IMR-90 (cell line): ENCODE data around the gene FBLN7. TPM values are rescaled to one million over a fixed set of nuclear protein-coding genes. Genes with fewer than 3 reads are reported as not detected.

Experiments used
- ATAC-seq: fragments of 200-7000 bp; cut with Tn5 transposase; 2 replicates; pipeline ENCODE4 v1.9.1; 2020; ENCODE audit warnings: low read depth, mild to moderate bottlenecking, moderate library complexity
- BruUV-seq: library from RNA; stranded (reverse); fragments of 400-500 nt; replicated peaks from 2 replicates; lab custom pipeline; 2021; lab: Mats Ljungman, UMichigan
- CTCF ChIA-PET: fragments of 300-600 bp; formaldehyde crosslinking; extraction: SDS; loops from one replicate; lab custom pipeline; 2021; ENCODE audit warnings: antibody characterized with exemption; lab: Yijun Ruan, JAX
- POLR2A ChIA-PET: fragments of 300-600 bp; sonication (Branson Sonifier 250); formaldehyde crosslinking; loops from one replicate; lab custom pipeline; 2022; ENCODE audit warnings: antibody characterized with exemption; ENCODE audit not compliant: unreplicated experiment; lab: Charles Lee
- DNase-seq: peaks from one replicate; pipeline ENCODE4 v3.0.0; 2013
- H2AFZ ChIP-seq: replicated peaks from 2 replicates; pipeline ENCODE3; 2013; ENCODE audit warnings: low read length, mild to moderate bottlenecking; ENCODE audit not compliant: poor library complexity
- H2AK5ac ChIP-seq: 2 replicates; pipeline ENCODE4 v1.6.1; 2013; ENCODE audit warnings: low read depth, low read length, inconsistent platforms
- H2AK9ac ChIP-seq: replicated peaks from 2 replicates; pipeline ENCODE3; 2013; ENCODE audit warnings: mild to moderate bottlenecking, low read depth, low read length, moderate library complexity; ENCODE audit not compliant: poor library complexity
- H2BK120ac ChIP-seq: 2 replicates; pipeline ENCODE4 v1.6.1; 2013; ENCODE audit warnings: low read depth, low read length, inconsistent platforms
- H2BK15ac ChIP-seq: 3 replicates; pipeline ENCODE4 v1.6.1; 2013; ENCODE audit warnings: low read depth, low read length, inconsistent platforms
- H2BK20ac ChIP-seq: 2 replicates; pipeline ENCODE4 v1.6.1; 2013; ENCODE audit warnings: low read depth, mild to moderate bottlenecking, inconsistent platforms, low read length, moderate library complexity
- H2BK5ac ChIP-seq: 2 replicates; pipeline ENCODE4 v1.6.1; 2013; ENCODE audit warnings: mild to moderate bottlenecking, low read depth, low read length, inconsistent platforms; ENCODE audit not compliant: poor library complexity, severe bottlenecking
- H3K14ac ChIP-seq: replicated peaks from 2 replicates; pipeline ENCODE4 v1.6.1; 2013; ENCODE audit warnings: low read depth, low read length, inconsistent platforms
- H3K18ac ChIP-seq: 2 replicates; pipeline ENCODE4 v1.6.1; 2013; ENCODE audit warnings: low read depth, low read length, control low read depth
- H3K23ac ChIP-seq: 2 replicates; pipeline ENCODE4 v1.6.1; 2013; ENCODE audit warnings: low read depth, low read length, inconsistent platforms
- H3K27ac ChIP-seq: 2 replicates; pipeline ENCODE4 v1.5.1; 2013; ENCODE audit warnings: mild to moderate bottlenecking, control low read depth, low read length; ENCODE audit not compliant: insufficient read depth
- H3K27me3 ChIP-seq: 2 replicates; pipeline ENCODE4 v1.6.1; 2013; ENCODE audit warnings: low read length; ENCODE audit not compliant: control insufficient read depth, insufficient read depth
- H3K36me3 ChIP-seq: 2 replicates; pipeline ENCODE4 v1.6.1; 2013; ENCODE audit warnings: low read length, mixed read lengths; ENCODE audit not compliant: control insufficient read depth, insufficient read depth
- H3K4ac ChIP-seq: 2 replicates; pipeline ENCODE4 v1.6.1; 2013; ENCODE audit warnings: low read depth, low read length, inconsistent platforms
- H3K4me1 ChIP-seq: 2 replicates; pipeline ENCODE4 v1.6.1; 2013; ENCODE audit warnings: low read length, mixed read lengths; ENCODE audit not compliant: control insufficient read depth, insufficient read depth
- H3K4me2 ChIP-seq: 2 replicates; pipeline ENCODE4 v1.6.1; 2013; ENCODE audit warnings: low read depth, mild to moderate bottlenecking, control low read depth, low read length, moderate library complexity
- H3K4me3 ChIP-seq: 2 replicates; pipeline ENCODE4 v1.5.1; 2013; ENCODE audit warnings: low read depth, mild to moderate bottlenecking, control low read depth, low read length, moderate library complexity; ENCODE audit not compliant: insufficient read depth
- H3K56ac ChIP-seq: 2 replicates; pipeline ENCODE4 v1.6.1; 2013; ENCODE audit warnings: low read length, inconsistent platforms; ENCODE audit not compliant: insufficient read depth; ENCODE audit errors: extremely low read depth
- H3K79me1 ChIP-seq, 2 experiments: 2 replicates each; pipeline ENCODE4 v1.6.1; 2013; ENCODE audit warnings: low read length in 2 of 2, inconsistent platforms in 1 of 2, low read depth in 1 of 2
- H3K9ac ChIP-seq: 2 replicates; pipeline ENCODE4 v1.6.1; 2013; ENCODE audit warnings: low read depth, low read length, control low read depth
- H3K9me1 ChIP-seq: 2 replicates; pipeline ENCODE4 v1.6.1; 2013; ENCODE audit warnings: low read length, inconsistent platforms; ENCODE audit not compliant: insufficient read depth
- H3K9me3 ChIP-seq: 2 replicates; pipeline ENCODE4 v1.6.1; 2013; ENCODE audit warnings: low read length; ENCODE audit not compliant: control insufficient read depth, insufficient read depth
- H4K20me1 ChIP-seq: 2 replicates; pipeline ENCODE4 v1.6.1; 2013; ENCODE audit warnings: low read length, inconsistent platforms; ENCODE audit not compliant: insufficient read depth
- H4K5ac ChIP-seq: 2 replicates; pipeline ENCODE4 v1.6.1; 2013; ENCODE audit warnings: mild to moderate bottlenecking, low read depth, low read length, control low read depth
- H4K8ac ChIP-seq, 2 experiments: 2 replicates each; pipeline ENCODE4 v1.6.1; 2013; ENCODE audit warnings: low read depth in 2 of 2, low read length in 2 of 2, control low read depth in 1 of 2, inconsistent platforms in 1 of 2
- H4K91ac ChIP-seq: 2 replicates; pipeline ENCODE4 v1.6.1; 2013; ENCODE audit warnings: low read depth, low read length, inconsistent platforms; ENCODE audit not compliant: insufficient read depth
- BHLHE40 ChIP-seq: fragments of 150-350 bp; IDR thresholded peaks from 2 replicates; pipeline ENCODE4 v1.6.1; 2016; ENCODE audit warnings: mild to moderate bottlenecking, low read depth, low read length
- NFE2L2 ChIP-seq: fragments of 150-350 bp; IDR thresholded peaks from 2 replicates; pipeline ENCODE4 v1.6.1; 2016; ENCODE audit warnings: low read depth, mild to moderate bottlenecking, low read length
- RAD21 ChIP-seq: IDR thresholded peaks from 2 replicates; pipeline ENCODE4 v1.6.1; 2012; ENCODE audit warnings: low read length, improper control_type of control experiment
- WGBS, 2 experiments: methylation state at CpG; one replicate each; pipeline versions ENCODE4 v1.1.5 to v1.1.7; 2013; ENCODE audit warnings: missing lambda C conversion rate in 2 of 2; ENCODE audit not compliant: insufficient read length in 1 of 2; ENCODE audit errors: extremely low coverage in 2 of 2; 5-methylcytosine and 5-hydroxymethylcytosine counted together
- dilution Hi-C: fragments of 300-500 bp; cut with HindIII; formaldehyde crosslinking; loops from one replicate; pipeline ENCODE4 v1.14.3; 2018; ENCODE audit warnings: low sequenced_read_pairs; ENCODE audit not compliant: unreplicated experiment
- in situ Hi-C: fragments of 300-500 bp; cut with MboI; formaldehyde crosslinking; loops from 3 replicates; pipeline ENCODE4 v1.14.3; 2019; ENCODE audit warnings: low sequenced_read_pairs, inconsistent platforms, mixed read lengths
- intact Hi-C: fragments of 100-400 bp; cut with micrococcal nuclease; formaldehyde crosslinking; loops from 2 replicates; pipeline ENCODE4 v1.10.0; 2022
- polyA plus RNA-seq, 3 experiments: library from polyadenylated mRNA; depleted of rRNA; stranded (reverse); fragments of >200 nt; gene quantifications; 2 replicates each; pipeline ENCODE4 v1.2.3, GENCODE V29; 2012; ENCODE audit warnings: low replicate concordance in 1 of 3
- total RNA-seq: library from RNA; depleted of rRNA; stranded (reverse); fragments of >200 nt; gene quantifications from 2 replicates; pipeline ENCODE4 v1.2.3, GENCODE V29; 2012
- TF ChIP-seq, protein P1 (sequence below): conservative IDR thresholded peaks from 2 replicates; pipeline ENCODE4 v1.5.1; 2012; ENCODE audit warnings: mild to moderate bottlenecking, low read depth, low read length, improper control_type of control experiment

FBLN7 gene
- total and polyA plus RNA-seq, 2 of the 4 experiments (the other 2 are of a cell fraction): 0.18 to 1.2 TPM

DNA sequence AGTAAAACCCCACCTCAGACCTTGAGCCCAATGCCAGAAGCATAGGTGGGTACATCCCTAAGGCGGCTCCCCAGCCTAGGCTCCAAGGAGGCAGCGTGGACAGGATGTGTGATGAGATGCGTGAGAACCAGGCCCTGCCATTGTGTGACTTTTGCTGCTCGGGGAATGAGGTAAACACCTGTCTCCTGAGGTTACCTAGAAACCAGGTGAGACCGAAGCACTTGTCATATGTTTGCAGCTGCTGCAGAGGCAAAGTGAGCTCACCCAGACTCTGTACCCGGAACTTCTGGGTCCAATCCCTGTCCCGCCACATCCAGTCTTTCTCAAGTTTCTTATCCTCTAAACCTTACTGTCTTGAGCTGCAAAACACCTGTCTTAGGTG is 3.4 kb downstream of the FBLN7 start:
- ATAC-seq (no peak), DNase-seq (no peak)
- H3K9me3 ChIP-seq: no peaks in the 10 kb centered on the region
- H3K4me3 ChIP-seq: no peak overlapping the region
- H3K4me1 ChIP-seq: peaks cover 6% of the 10 kb centered on the region; the same call in 1 of the 2 replicates
- no peak overlapping the region for H3K14ac ChIP-seq
- no peaks in the 10 kb centered on the region for H3K36me3 ChIP-seq
- dilution Hi-C loops (no loop called here), intact Hi-C loops (no loop called here), in situ Hi-C loops (no loop called here)
- no peak overlapping the region for H3K18ac ChIP-seq
- H3K9ac ChIP-seq: no peak overlapping the region
- H4K5ac ChIP-seq: no peak overlapping the region
- no peak for TF ChIP-seq BHLHE40
- TF ChIP-seq, protein P1, sequence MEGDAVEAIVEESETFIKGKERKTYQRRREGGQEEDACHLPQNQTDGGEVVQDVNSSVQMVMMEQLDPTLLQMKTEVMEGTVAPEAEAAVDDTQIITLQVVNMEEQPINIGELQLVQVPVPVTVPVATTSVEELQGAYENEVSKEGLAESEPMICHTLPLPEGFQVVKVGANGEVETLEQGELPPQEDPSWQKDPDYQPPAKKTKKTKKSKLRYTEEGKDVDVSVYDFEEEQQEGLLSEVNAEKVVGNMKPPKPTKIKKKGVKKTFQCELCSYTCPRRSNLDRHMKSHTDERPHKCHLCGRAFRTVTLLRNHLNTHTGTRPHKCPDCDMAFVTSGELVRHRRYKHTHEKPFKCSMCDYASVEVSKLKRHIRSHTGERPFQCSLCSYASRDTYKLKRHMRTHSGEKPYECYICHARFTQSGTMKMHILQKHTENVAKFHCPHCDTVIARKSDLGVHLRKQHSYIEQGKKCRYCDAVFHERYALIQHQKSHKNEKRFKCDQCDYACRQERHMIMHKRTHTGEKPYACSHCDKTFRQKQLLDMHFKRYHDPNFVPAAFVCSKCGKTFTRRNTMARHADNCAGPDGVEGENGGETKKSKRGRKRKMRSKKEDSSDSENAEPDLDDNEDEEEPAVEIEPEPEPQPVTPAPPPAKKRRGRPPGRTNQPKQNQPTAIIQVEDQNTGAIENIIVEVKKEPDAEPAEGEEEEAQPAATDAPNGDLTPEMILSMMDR: no peak
- no peak for TF ChIP-seq NFE2L2
- no peak for TF ChIP-seq RAD21
- H3K4me2 ChIP-seq: no peak overlapping the region
- H3K79me1 ChIP-seq: no peaks in the 10 kb centered on the region
- H2BK120ac ChIP-seq: no peak overlapping the region
- no peak overlapping the region for H4K91ac ChIP-seq
- H2BK5ac ChIP-seq: no peak overlapping the region
- H3K56ac ChIP-seq: no peak overlapping the region
- H2AK9ac ChIP-seq: no peak overlapping the region
- no peaks in the 10 kb centered on the region for H4K20me1 ChIP-seq
- POLR2A ChIA-PET: no interaction called here
- H3K9me1 ChIP-seq: peaks cover 9% of the 10 kb centered on the region
- no peak overlapping the region for H2AK5ac ChIP-seq
- H3K27ac ChIP-seq: no peak overlapping the region
- no peak overlapping the region for H3K4ac ChIP-seq
- no peak overlapping the region for H2AFZ ChIP-seq
- CTCF ChIA-PET: no interaction called here
- WGBS, 2 experiments: no CpG with 5 or more reads among the region's 7 CpGs
- no peak overlapping the region for H4K8ac ChIP-seq
- H2BK20ac ChIP-seq: no peak overlapping the region
- no TSS peak for BruUV-seq
- H3K23ac ChIP-seq: no peak overlapping the region
- no peaks in the 10 kb centered on the region for H3K27me3 ChIP-seq
- no peak overlapping the region for H2BK15ac ChIP-seq
